Parathyroid adenoma (tissue), 2 donors: ENCODE data around the gene CFB.
"Not testable (repeated sequence)": the region's sequence is repeated elsewhere in the genome, so short reads cannot be mapped to it uniquely, and the experiment has no call there.

Experiments
- H2AFZ ChIP-seq: fragments of 300-600 bp; sonication (generic); one replicate; pipeline ENCODE4 v1.7.0; 2017; ENCODE audit warnings: antibody characterized with exemption, mild to moderate bottlenecking
- H3K27ac ChIP-seq: fragments of 300-600 bp; sonication (generic); one replicate; pipeline ENCODE4 v1.7.0; 2017
- H3K27me3 ChIP-seq: fragments of 300-600 bp; sonication (generic); one replicate; pipeline ENCODE4 v1.7.0; 2017; ENCODE audit warnings: low read length; ENCODE audit not compliant: control insufficient read depth, insufficient read depth
- H3K36me3 ChIP-seq: fragments of 300-600 bp; sonication (generic); one replicate; pipeline ENCODE4 v1.7.0; 2017; ENCODE audit warnings: low read length; ENCODE audit not compliant: control insufficient read depth, insufficient read depth
- H3K4me1 ChIP-seq: fragments of 300-600 bp; sonication (generic); one replicate; pipeline ENCODE4 v1.7.0; 2017; ENCODE audit warnings: control low read depth
- H3K4me2 ChIP-seq: fragments of 300-600 bp; sonication (generic); one replicate; pipeline ENCODE4 v1.7.0; 2017; ENCODE audit warnings: low read length
- H3K4me3 ChIP-seq: fragments of 300-600 bp; sonication (generic); one replicate; pipeline ENCODE4 v1.7.0; 2017; ENCODE audit warnings: low read depth, low read length
- H3K79me2 ChIP-seq: fragments of 300-600 bp; sonication (generic); one replicate; pipeline ENCODE4 v1.7.0; 2017; ENCODE audit warnings: control low read depth
- H3K9ac ChIP-seq: fragments of 300-600 bp; sonication (generic); one replicate; pipeline ENCODE4 v1.7.0; 2017; ENCODE audit warnings: mild to moderate bottlenecking
- H3K9me3 ChIP-seq: fragments of 300-600 bp; sonication (generic); one replicate; pipeline ENCODE4 v1.7.0; 2017; ENCODE audit warnings: low read length; ENCODE audit not compliant: control insufficient read depth
- TF ChIP-seq, protein P1 (sequence below): fragments of 300-600 bp; sonication (generic); IDR thresholded peaks from one replicate; pipeline ENCODE4 v1.7.0; 2017; ENCODE audit warnings: antibody characterized with exemption, mild to moderate bottlenecking
- donor health status: primary hyperparathyroidism.

CFB gene

DNA sequence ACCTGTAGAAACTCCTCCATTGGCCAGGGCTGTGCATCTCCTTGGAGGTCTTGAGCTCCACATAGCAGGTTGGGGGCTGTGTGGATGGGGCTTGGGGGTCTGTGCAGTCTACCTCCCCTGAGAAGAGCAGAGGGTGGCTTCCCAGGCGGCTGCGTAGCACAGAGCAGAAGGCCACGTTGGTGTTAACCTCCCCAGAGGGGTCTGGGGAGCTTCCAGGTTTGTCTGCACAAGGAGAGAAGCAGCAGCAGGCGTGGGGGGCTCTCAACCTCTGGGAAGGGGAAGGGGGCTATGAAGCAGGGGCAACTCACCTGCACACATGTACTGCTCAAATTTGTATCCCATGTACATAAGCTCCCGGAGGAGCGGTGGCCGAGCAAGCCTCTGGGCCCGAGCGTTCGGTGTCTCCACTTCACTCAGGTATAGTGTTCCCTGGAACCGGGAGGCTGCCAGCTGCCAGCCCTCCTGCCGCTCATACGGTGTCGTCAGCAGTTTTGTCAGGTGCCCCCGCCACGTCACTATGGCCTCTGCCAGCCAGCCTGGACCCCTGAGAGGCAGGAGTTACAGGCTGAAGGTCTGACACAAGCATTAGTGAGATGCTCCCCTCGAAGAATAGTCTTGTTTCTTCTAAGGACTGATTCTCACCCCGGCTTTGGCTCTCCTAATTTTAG, 24.8 kb downstream of the CFB start:
- H3K9ac ChIP-seq = no peak overlapping the region
- H3K4me3 ChIP-seq = peak overlapping the region; percentile 92
- H3K79me2 ChIP-seq = peaks cover 14% of the 10 kb centered on the region
- no peaks in the 10 kb centered on the region for H3K9me3 ChIP-seq
- H3K4me1 ChIP-seq = peaks cover 15% of the 10 kb centered on the region
- H3K36me3 ChIP-seq = no peaks in the 10 kb centered on the region
- TF ChIP-seq, protein P1, sequence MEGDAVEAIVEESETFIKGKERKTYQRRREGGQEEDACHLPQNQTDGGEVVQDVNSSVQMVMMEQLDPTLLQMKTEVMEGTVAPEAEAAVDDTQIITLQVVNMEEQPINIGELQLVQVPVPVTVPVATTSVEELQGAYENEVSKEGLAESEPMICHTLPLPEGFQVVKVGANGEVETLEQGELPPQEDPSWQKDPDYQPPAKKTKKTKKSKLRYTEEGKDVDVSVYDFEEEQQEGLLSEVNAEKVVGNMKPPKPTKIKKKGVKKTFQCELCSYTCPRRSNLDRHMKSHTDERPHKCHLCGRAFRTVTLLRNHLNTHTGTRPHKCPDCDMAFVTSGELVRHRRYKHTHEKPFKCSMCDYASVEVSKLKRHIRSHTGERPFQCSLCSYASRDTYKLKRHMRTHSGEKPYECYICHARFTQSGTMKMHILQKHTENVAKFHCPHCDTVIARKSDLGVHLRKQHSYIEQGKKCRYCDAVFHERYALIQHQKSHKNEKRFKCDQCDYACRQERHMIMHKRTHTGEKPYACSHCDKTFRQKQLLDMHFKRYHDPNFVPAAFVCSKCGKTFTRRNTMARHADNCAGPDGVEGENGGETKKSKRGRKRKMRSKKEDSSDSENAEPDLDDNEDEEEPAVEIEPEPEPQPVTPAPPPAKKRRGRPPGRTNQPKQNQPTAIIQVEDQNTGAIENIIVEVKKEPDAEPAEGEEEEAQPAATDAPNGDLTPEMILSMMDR = no peak
- peak overlapping the region; percentile 95 for H3K27ac ChIP-seq
- H2AFZ ChIP-seq = no peak overlapping the region
- peak overlapping the region; percentile 87 for H3K4me2 ChIP-seq
- H3K27me3 ChIP-seq = no peaks in the 10 kb centered on the region

DNA sequence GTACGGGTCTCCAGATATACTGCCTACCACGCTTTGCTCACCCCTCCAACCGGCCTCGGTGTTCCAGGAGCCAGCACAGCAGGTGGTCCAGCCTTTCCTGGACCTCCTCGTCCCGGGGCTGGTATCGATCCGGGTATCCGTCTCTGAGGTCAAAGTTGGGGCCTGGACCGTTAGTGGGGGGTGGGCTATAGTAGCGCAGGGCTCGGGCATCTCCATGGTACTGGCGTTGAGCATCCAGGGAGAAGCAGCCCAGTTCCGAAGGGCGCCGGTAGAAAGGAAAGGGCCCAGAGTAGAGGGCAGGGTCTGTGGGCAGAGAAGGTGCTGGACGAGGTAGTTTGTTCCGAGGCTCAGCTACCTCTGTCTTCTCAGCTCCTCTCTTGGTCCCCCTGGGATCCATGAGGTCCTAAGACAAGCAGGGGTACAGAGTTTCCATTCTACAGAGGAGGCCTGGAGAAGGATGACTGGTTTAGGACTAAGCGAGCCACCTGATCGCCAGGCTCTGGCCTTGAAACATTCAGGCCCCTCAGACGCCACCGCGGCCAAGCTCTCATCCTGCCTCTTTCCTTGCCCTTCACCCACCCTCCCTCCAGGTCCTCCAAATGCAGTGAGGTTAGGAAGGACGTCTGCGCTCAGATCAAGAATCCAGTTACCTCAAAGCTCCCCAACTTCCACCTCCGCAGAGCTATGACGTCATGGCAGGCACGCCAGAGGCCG, 25.5 kb downstream of the CFB start:
- Histone ChIP-seq H3K4me3 (peak overlapping the region; percentile 92), H3K36me3 (no peaks in the 10 kb centered on the region), H3K4me2 (peak overlapping the region; percentile 87), H3K27me3 (no peaks in the 10 kb centered on the region), H3K4me1 (peaks cover 15% of the 10 kb centered on the region), H3K9me3 (no peaks in the 10 kb centered on the region), H2AFZ (peak overlapping the region; percentile 93), H3K79me2 (peaks cover 14% of the 10 kb centered on the region), H3K27ac (peak overlapping the region; percentile 95), H3K9ac (peak overlapping the region; percentile 69)
- TF ChIP-seq, protein P1 = no peak

DNA sequence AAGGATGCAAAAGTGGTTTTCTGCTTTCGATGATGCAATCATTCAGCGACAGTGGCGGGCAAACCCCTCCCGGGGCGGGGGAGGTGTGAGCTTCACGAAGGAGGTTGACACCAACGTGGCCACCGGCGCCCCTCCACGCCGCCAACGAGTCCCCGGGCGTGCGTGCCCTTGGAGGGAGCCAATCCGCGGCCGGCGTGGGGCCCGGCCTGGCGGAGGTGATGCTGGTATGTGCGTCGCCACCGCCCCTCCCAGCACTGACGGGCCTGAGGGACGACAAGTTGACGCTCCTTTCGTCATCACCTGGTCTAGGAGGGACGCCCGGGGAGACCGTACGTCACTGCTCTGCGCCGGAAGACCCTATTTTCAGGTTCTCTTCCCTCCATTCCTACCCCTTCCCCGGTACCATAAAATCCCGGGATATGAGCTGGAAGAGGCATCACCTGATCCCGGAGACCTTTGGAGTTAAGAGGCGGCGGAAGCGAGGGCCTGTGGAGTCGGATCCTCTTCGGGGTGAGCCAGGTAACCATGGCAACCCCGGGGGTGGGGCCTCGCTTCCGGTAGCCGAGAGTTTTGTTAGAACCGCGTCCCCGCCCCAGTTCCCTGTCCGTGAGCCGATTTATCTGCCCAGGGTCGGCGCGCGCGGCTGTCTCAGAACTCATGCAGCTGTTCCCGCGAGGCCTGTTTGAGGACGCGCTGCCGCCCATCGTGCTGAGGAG, 26.3 kb downstream of the CFB start, which contains the start of gene DXO:
Gene DXO (minus strand): TSS at position 146 of the 716 bp plus-strand sequence. CDS start 463 bp downstream, outside the sequence.
- peak within 1 kb of the TSS; percentile 95 for H3K27ac ChIP-seq
- H3K9me3 ChIP-seq = no peaks in the 10 kb centered on the region
- TF ChIP-seq, protein P1 = no peak
- H3K9ac ChIP-seq = peak within 1 kb of the TSS; percentile 69
- H3K36me3 ChIP-seq = no peaks in the 10 kb centered on the region
- peak within 1 kb of the TSS; percentile 92 for H3K4me3 ChIP-seq
- H2AFZ ChIP-seq = peak within 1 kb of the TSS; percentile 93
- H3K79me2 ChIP-seq = peaks cover 16% of the 10 kb centered on the region
- H3K4me1 ChIP-seq = peaks cover 15% of the 10 kb centered on the region
- peak within 1 kb of the TSS; percentile 87 for H3K4me2 ChIP-seq
- no peaks in the 10 kb centered on the region for H3K27me3 ChIP-seq

DNA sequence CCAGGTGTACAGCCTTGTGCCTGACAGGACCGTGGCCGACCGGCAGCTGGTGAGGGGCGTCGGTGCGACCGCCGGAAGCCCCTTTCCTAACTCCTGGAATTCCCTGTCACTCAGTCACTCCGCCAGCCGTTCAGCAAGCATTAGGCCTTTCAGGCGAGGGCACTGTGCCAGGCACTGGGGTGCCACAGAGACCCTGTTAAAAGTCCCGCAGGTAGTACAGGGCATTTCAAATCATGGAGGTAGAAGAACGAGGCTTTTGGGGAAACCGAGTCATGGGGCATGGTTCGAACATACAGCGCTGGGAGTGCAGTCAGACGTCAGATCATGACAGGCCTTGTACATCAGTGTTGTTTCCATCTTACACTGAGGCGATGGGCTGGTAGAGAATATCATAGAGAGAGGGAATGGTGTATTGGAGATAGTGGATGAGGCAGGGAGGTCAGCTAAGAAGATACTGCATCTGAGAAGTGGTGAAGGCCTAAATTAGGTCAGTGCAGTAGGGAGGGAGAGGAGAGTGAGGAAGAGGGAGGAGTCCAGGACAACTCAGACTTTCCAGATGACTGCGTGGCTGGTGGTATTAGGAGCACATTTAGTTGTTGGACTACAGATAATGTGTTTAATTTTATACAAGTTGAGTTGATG, 26.9 kb downstream of the CFB start:
- Histone ChIP-seq H3K4me3 (peak overlapping the region; percentile 92), H3K27me3 (no peaks in the 10 kb centered on the region), H3K4me1 (peaks cover 15% of the 10 kb centered on the region), H2AFZ (peak overlapping the region; percentile 93), H3K9me3 (no peaks in the 10 kb centered on the region), H3K36me3 (no peaks in the 10 kb centered on the region), H3K9ac (peak overlapping the region; percentile 69), H3K4me2 (peak overlapping the region; percentile 87), H3K27ac (peak overlapping the region; percentile 95), H3K79me2 (peaks cover 18% of the 10 kb centered on the region)
- TF ChIP-seq, protein P1 = no peak

DNA sequence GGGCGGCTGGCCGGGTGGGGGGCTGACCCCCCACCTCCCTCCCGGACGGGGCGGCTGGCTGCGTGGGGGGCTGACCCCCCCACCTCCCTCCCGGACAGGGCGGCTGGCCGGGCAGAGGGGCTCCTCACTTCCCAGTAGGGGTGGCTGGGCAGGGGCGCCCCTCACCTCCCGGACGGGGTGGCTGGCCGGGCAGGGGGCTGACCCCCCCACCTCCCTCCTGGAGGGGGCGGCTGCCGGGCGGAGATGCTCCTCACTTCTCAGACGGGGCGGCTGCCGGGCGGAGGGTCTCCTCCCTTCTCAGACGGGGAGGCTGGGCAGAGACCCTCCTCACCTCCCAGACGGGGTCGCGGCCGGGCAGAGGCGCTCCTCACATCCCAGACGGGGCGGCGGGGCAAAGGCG, 30.2 kb downstream of the CFB start:
- Histone ChIP-seq H3K4me1 (peaks cover 11% of the 10 kb centered on the region), H3K79me2 (peaks cover 18% of the 10 kb centered on the region)
- not testable (repeated sequence) for H3K27me3 ChIP-seq, H3K9me3 ChIP-seq, H3K27ac ChIP-seq, H2AFZ ChIP-seq, H3K4me2 ChIP-seq, H3K4me3 ChIP-seq, H3K9ac ChIP-seq, H3K36me3 ChIP-seq
